Measurements from ENCODE around the gene PHLPP1.

DNA sequence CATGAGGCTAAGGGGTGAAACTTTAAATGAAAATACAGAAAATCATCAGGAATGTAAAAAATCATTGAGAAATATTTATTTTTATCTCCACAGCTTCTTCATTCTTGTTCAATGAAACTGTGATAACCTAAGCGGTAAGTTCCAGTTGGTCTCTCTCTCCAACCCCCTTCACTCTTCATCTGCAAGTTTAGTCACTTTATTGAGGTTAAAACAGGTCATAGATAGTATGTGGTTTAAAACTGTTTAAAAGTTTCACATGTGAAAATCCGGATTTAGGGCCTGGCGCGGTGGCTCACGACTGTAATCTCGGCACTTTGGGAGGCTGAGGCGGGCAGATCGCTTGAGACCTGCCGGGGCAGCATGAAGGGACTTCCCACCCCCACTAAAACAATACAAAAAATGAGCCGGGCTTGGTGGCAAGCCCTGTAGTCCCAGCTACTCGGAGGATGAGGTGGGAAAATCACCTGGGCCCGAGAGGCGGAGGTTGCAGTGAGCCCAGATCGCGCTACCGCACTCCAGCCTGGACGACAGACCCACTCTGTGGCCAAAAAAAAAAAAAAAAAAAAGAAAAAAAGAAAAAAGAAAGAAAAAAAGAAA, 1.6 kb upstream of the PHLPP1 start:
- TF ChIP-seq, protein P1, sequence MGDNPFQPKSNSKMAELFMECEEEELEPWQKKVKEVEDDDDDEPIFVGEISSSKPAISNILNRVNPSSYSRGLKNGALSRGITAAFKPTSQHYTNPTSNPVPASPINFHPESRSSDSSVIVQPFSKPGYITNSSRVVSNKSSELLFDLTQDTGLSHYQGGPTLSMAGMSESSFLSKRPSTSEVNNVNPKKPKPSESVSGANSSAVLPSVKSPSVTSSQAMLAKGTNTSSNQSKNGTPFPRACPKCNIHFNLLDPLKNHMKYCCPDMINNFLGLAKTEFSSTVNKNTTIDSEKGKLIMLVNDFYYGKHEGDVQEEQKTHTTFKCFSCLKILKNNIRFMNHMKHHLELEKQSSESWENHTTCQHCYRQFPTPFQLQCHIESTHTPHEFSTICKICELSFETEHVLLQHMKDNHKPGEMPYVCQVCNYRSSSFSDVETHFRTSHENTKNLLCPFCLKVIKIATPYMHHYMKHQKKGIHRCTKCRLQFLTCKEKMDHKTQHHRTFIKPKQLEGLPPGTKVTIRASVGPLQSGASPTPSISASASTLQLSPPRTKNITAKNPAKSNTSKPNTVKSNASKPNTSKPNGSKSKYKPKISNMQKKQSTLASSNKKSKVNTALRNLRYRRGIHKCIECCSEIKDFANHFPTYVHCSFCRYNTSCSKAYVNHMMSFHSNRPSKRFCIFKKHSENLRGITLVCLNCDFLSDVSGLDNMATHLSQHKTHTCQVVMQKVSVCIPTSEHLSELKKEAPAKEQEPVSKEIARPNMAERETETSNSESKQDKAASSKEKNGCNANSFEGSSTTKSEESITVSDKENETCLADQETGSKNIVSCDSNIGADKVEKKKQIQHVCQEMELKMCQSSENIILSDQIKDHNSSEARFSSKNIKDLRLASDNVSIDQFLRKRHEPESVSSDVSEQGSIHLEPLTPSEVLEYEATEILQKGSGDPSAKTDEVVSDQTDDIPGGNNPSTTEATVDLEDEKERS (tag by site-specific recombination; IDR thresholded peaks at IDR 0.05), result no peak
- TF ChIP-seq ZBTB21 (tag by site-specific recombination; IDR thresholded peaks at IDR 0.05) (no peak), ZNF114 (tag by site-specific recombination; IDR thresholded peaks at IDR 0.05) (no peak), ZNF514 (tag by site-specific recombination; IDR thresholded peaks at IDR 0.05) (no peak), ZNF132 (tag by site-specific recombination; IDR thresholded peaks at IDR 0.05; ENCODE audit: borderline replicate concordance) (no peak), ZNF174 (tag by site-specific recombination; IDR thresholded peaks at IDR 0.05) (no peak)
- TF ChIP-seq, protein P2, sequence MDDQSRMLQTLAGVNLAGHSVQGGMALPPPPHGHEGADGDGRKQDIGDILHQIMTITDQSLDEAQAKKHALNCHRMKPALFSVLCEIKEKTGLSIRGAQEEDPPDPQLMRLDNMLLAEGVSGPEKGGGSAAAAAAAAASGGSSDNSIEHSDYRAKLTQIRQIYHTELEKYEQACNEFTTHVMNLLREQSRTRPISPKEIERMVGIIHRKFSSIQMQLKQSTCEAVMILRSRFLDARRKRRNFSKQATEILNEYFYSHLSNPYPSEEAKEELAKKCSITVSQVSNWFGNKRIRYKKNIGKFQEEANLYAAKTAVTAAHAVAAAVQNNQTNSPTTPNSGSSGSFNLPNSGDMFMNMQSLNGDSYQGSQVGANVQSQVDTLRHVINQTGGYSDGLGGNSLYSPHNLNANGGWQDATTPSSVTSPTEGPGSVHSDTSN (CRISPR knock-in tag; IDR thresholded peaks at IDR 0.05), result no peak
- TF ChIP-seq, protein P3, sequence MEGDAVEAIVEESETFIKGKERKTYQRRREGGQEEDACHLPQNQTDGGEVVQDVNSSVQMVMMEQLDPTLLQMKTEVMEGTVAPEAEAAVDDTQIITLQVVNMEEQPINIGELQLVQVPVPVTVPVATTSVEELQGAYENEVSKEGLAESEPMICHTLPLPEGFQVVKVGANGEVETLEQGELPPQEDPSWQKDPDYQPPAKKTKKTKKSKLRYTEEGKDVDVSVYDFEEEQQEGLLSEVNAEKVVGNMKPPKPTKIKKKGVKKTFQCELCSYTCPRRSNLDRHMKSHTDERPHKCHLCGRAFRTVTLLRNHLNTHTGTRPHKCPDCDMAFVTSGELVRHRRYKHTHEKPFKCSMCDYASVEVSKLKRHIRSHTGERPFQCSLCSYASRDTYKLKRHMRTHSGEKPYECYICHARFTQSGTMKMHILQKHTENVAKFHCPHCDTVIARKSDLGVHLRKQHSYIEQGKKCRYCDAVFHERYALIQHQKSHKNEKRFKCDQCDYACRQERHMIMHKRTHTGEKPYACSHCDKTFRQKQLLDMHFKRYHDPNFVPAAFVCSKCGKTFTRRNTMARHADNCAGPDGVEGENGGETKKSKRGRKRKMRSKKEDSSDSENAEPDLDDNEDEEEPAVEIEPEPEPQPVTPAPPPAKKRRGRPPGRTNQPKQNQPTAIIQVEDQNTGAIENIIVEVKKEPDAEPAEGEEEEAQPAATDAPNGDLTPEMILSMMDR (tag by site-specific recombination; IDR thresholded peaks at IDR 0.05), result no peak
- TF ChIP-seq, protein P4, sequence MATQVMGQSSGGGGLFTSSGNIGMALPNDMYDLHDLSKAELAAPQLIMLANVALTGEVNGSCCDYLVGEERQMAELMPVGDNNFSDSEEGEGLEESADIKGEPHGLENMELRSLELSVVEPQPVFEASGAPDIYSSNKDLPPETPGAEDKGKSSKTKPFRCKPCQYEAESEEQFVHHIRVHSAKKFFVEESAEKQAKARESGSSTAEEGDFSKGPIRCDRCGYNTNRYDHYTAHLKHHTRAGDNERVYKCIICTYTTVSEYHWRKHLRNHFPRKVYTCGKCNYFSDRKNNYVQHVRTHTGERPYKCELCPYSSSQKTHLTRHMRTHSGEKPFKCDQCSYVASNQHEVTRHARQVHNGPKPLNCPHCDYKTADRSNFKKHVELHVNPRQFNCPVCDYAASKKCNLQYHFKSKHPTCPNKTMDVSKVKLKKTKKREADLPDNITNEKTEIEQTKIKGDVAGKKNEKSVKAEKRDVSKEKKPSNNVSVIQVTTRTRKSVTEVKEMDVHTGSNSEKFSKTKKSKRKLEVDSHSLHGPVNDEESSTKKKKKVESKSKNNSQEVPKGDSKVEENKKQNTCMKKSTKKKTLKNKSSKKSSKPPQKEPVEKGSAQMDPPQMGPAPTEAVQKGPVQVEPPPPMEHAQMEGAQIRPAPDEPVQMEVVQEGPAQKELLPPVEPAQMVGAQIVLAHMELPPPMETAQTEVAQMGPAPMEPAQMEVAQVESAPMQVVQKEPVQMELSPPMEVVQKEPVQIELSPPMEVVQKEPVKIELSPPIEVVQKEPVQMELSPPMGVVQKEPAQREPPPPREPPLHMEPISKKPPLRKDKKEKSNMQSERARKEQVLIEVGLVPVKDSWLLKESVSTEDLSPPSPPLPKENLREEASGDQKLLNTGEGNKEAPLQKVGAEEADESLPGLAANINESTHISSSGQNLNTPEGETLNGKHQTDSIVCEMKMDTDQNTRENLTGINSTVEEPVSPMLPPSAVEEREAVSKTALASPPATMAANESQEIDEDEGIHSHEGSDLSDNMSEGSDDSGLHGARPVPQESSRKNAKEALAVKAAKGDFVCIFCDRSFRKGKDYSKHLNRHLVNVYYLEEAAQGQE (tag by site-specific recombination; IDR thresholded peaks at IDR 0.05), result no peak
- TF ChIP-seq, protein P5, sequence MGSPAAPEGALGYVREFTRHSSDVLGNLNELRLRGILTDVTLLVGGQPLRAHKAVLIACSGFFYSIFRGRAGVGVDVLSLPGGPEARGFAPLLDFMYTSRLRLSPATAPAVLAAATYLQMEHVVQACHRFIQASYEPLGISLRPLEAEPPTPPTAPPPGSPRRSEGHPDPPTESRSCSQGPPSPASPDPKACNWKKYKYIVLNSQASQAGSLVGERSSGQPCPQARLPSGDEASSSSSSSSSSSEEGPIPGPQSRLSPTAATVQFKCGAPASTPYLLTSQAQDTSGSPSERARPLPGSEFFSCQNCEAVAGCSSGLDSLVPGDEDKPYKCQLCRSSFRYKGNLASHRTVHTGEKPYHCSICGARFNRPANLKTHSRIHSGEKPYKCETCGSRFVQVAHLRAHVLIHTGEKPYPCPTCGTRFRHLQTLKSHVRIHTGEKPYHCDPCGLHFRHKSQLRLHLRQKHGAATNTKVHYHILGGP (tag by site-specific recombination; IDR thresholded peaks at IDR 0.05), result no peak
